ENCODE measurements around the gene CSF3R.

CSF3R gene

DNA sequence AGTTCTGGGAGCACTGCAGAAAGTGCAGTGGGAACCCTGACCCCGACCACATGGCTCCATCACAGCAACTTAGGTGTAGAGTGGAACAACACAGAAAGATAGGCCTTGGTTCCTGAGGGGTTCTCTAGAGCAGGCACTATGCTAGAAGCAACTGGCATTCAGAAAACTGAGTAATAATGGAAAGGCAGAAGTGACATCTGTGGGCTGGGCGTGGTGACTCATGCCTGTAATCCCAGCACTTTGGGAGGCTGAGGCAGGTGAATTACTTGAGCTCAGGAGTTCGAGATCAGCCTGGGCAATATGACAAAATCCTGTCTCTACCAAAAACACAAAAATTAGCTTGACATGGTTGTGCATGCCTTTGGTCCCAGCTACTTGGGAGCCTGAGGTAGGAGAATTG is 23.8 kb downstream of the CSF3R start:
- Histone ChIP-seq H3K36me3 (ENCODE audit: control insufficient read depth, insufficient read depth, low read length) (peaks cover 31% of the 10 kb centered on the region), H3K4me1 (ENCODE audit: control insufficient read depth, insufficient read depth, low read length) (no peaks in the 10 kb centered on the region), H3K27ac (ENCODE audit: insufficient read depth, low read depth, low read length, poor library complexity, severe bottlenecking) (no peak overlapping the region), H3K9me3 (ENCODE audit: control insufficient read depth, low read length) (no peaks in the 10 kb centered on the region), H3K27me3 (ENCODE audit: control insufficient read depth, insufficient read depth, low read length, poor library complexity, severe bottlenecking) (no peaks in the 10 kb centered on the region), H3K4me3 (ENCODE audit: insufficient read depth, low read depth, low read length) (no peak overlapping the region)
- 93 to 95% methylated on average over 3 of the region's 3 CpGs for WGBS, 2 experiments

DNA sequence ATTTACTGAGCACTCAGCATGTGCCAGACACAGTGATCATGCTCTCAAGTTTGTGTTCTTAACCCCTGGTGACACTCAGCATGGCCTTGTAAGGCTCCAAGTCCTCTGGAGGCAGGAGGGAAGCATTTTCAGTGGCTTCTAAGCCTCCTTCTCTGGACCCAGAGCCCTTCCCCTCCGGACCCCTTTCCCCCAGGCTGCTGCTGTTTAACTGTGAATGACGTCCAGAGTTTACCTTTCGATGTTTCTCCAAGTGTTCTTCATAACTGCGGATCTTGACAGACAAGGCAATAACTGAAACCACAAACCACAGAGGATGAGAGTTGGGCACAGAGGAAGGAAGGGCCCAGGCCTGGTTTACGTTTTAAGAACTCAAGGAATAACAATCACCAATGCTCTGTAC is 25.0 kb downstream of the CSF3R start:
- Histone ChIP-seq H3K4me3 (ENCODE audit: insufficient read depth, low read depth, low read length) (no peak overlapping the region), H3K4me1 (ENCODE audit: control insufficient read depth, insufficient read depth, low read length) (no peaks in the 10 kb centered on the region), H3K27me3 (ENCODE audit: control insufficient read depth, insufficient read depth, low read length, poor library complexity, severe bottlenecking) (no peaks in the 10 kb centered on the region), H3K36me3 (ENCODE audit: control insufficient read depth, insufficient read depth, low read length) (peaks cover 31% of the 10 kb centered on the region), H3K27ac (ENCODE audit: insufficient read depth, low read depth, low read length, poor library complexity, severe bottlenecking) (no peak overlapping the region), H3K9me3 (ENCODE audit: control insufficient read depth, low read length) (no peaks in the 10 kb centered on the region)
- WGBS, 2 experiments: 91 to 96% methylated on average over 5 of the region's 5 CpGs

DNA sequence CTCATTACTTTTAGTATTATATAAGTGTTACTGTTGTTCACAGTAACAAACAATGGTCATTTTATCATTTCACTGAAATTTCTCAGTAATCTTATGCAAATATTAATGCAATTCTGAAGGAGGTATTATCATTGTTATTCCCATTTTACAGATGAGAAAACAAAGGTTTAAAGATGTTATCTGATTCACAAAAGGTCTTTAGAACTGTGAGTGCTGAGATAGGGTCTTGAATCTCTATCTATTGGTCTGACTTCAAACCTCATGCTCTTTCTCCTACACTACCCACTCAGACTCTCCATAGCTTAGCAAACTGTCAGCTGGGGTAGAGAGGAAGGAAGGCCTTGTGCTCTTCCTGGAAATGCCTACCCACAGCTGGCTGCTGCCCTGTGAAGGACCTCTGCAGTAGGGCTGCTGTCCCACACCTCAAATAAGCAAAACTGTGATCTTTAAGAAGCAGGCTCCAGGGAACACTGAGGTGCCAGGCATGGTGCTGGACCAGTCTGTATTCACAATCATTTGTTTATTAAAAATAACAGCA is 26.3 kb downstream of the CSF3R start:
- Histone ChIP-seq H3K27me3 (ENCODE audit: control insufficient read depth, insufficient read depth, low read length, poor library complexity, severe bottlenecking) (no peaks in the 10 kb centered on the region), H3K9me3 (ENCODE audit: control insufficient read depth, low read length) (no peaks in the 10 kb centered on the region), H3K4me3 (ENCODE audit: insufficient read depth, low read depth, low read length) (no peak overlapping the region), H3K4me1 (ENCODE audit: control insufficient read depth, insufficient read depth, low read length) (no peaks in the 10 kb centered on the region), H3K27ac (ENCODE audit: insufficient read depth, low read depth, low read length, poor library complexity, severe bottlenecking) (no peak overlapping the region), H3K36me3 (ENCODE audit: control insufficient read depth, insufficient read depth, low read length) (peaks cover 31% of the 10 kb centered on the region)

DNA sequence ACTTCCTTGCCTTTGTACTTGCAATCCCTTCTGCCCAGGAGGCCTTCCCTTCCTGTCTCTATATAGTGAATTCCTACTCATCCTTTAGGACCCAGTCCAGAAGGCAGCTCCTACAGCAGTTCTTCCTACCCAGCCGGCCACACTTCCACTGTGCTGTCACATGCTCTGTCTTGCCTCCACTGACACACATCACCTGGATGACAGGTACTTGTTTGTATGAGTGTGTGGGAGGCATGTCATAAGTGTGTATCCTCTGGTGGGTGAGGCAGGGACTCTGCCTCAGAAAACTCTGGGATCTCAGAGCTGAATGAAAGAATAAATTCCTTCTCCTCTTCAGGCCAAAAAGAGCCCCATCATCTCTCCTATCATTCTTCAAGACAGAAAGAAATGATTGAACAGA is 27.3 kb downstream of the CSF3R start:
- H3K4me1 ChIP-seq (ENCODE audit: control insufficient read depth, insufficient read depth, low read length): no peaks in the 10 kb centered on the region
- H3K27ac ChIP-seq (ENCODE audit: insufficient read depth, low read depth, low read length, poor library complexity, severe bottlenecking): no peak overlapping the region
- H3K36me3 ChIP-seq (ENCODE audit: control insufficient read depth, insufficient read depth, low read length): peaks cover 24% of the 10 kb centered on the region
- H3K4me3 ChIP-seq (ENCODE audit: insufficient read depth, low read depth, low read length): no peak overlapping the region
- WGBS, 2 experiments: 80 to 89% methylated on average over 1 of the region's 1 CpG
- no peaks in the 10 kb centered on the region for H3K27me3 ChIP-seq (ENCODE audit: control insufficient read depth, insufficient read depth, low read length, poor library complexity, severe bottlenecking)
- no peaks in the 10 kb centered on the region for H3K9me3 ChIP-seq (ENCODE audit: control insufficient read depth, low read length)

DNA sequence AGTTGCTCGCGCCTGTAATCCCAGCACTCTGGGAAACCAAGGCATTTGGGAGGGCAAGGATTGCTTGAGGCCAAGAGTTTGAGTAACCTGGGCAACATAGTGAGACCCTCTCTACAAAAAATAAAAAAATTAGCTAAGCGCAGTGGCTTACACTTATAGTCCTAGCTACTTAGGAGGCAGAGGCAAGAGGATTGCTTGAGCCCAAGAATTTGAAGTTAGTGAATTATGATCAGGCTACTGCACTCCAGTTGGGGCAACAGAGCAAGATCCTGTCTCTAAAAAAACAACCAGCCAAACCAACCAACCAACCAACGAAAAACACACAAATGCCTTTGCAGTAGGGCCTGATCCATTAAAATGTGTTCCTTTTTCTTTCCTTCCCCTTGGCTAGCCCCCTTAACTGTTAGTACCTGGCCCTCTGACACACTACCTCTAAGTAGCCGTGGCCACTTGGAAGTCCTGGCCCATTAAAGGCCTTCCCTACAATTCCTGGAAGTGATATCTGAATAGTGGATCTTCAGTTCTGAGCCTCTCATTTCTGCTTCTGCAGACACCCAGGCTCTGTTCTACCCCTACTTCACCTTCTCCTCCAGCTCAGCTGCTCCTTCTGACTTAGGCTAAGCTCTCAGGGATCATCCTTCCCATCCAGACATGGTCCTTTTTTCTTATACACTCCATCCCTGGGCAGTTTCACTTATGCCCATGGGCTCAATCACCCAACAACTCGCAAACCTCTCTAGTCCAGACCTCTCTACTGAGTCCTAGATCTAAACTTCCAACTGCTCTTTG is 28.9 kb downstream of the CSF3R start:
- no peaks in the 10 kb centered on the region for H3K4me1 ChIP-seq (ENCODE audit: control insufficient read depth, insufficient read depth, low read length)
- peaks cover 22% of the 10 kb centered on the region for H3K36me3 ChIP-seq (ENCODE audit: control insufficient read depth, insufficient read depth, low read length)
- no peaks in the 10 kb centered on the region for H3K27me3 ChIP-seq (ENCODE audit: control insufficient read depth, insufficient read depth, low read length, poor library complexity, severe bottlenecking)
- no peak overlapping the region for H3K27ac ChIP-seq (ENCODE audit: insufficient read depth, low read depth, low read length, poor library complexity, severe bottlenecking)
- H3K4me3 ChIP-seq (ENCODE audit: insufficient read depth, low read depth, low read length): no peak overlapping the region
- H3K9me3 ChIP-seq (ENCODE audit: control insufficient read depth, low read length): no peaks in the 10 kb centered on the region
- 93 to 94% methylated on average over 6 of the region's 6 CpGs for WGBS, 2 experiments

DNA sequence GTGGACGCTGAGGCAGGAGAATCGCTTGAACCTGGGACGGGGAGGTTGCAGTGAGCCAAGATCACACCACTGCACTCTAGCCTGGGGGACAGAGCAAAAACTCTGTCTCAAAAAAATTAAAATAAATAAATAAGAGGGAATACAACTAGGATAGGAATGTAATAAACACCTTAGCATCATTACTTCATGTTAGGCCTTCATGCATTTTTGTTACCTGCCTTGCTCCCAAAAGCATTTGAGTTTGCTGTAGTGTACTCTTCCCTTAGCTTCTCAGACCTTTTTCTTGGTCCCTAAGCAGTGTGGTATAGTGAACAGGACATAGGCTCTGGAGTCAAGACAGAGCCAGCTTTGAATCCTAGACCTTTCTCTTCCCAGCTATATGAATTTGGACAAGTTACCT is 29.7 kb downstream of the CSF3R start:
- whole genome bisulfite sequencing, 2 experiments: 92 to 93% methylated on average over 3 of the region's 3 CpGs
- Histone ChIP-seq H3K36me3 (ENCODE audit: control insufficient read depth, insufficient read depth, low read length) (peaks cover 22% of the 10 kb centered on the region), H3K4me3 (ENCODE audit: insufficient read depth, low read depth, low read length) (no peak overlapping the region), H3K9me3 (ENCODE audit: control insufficient read depth, low read length) (no peaks in the 10 kb centered on the region), H3K27me3 (ENCODE audit: control insufficient read depth, insufficient read depth, low read length, poor library complexity, severe bottlenecking) (no peaks in the 10 kb centered on the region), H3K27ac (ENCODE audit: insufficient read depth, low read depth, low read length, poor library complexity, severe bottlenecking) (no peak overlapping the region), H3K4me1 (ENCODE audit: control insufficient read depth, insufficient read depth, low read length) (no peaks in the 10 kb centered on the region)

DNA sequence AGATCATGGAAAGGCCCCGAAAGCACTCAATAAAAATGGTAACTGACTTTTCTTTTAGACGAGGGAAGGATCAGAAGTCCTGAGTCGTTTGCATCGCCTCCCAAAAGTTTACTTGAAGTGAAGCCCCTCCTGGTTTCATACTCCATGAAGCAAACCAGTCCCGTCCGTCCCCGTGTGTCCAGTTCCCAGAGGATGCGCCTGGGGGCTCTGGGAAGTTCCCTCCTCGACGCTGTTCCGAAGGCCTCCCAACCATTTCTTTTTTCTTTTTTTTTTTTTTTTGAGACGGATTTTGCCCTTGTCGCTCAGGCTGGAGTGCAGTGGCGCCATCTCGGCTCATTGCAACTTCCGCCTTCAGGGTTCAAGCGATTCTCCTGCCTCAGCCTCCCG is 31.8 kb downstream of the CSF3R start:
- Histone ChIP-seq H3K4me3 (ENCODE audit: insufficient read depth, low read depth, low read length) (peak overlapping the region; percentile 64), H3K4me1 (ENCODE audit: control insufficient read depth, insufficient read depth, low read length) (no peaks in the 10 kb centered on the region), H3K36me3 (ENCODE audit: control insufficient read depth, insufficient read depth, low read length) (peaks cover 12% of the 10 kb centered on the region), H3K27ac (ENCODE audit: insufficient read depth, low read depth, low read length, poor library complexity, severe bottlenecking) (peak overlapping the region; percentile 80), H3K9me3 (ENCODE audit: control insufficient read depth, low read length) (no peaks in the 10 kb centered on the region), H3K27me3 (ENCODE audit: control insufficient read depth, insufficient read depth, low read length, poor library complexity, severe bottlenecking) (no peaks in the 10 kb centered on the region)
- WGBS, 2 experiments: 72 to 73% methylated on average over 18 of the region's 18 CpGs

DNA sequence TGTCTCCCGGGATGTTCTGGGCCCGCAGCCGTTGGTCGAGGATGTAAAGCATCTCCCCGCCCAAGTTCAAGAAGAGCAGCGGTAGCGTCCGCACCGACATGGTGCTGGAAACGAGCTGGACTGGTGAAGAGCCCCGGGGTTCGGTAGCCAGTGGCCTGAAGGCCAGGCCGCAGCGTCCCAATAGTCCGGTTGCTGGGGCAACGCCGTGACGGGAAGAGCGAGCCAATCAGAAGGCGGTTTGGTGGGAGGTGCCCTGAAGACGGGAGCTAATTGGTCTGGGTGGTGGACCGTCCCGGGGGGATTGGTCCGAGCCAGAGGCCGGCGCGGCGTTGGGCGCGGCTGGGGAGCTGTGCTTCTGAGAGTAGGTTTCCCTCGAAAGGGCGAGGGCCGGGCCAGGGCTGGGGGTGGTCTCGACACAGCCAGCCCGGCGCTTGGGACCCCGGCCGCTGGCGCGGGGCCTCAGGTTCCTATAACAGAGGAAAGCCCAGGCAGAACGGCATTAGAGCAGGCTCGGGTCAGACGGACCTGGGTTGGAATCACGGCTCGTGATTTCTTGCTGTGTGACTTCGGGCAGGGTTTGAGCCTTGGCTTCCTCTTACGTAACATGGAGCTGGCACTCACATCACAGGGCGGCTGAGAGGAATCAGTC is 32.3 kb downstream of the CSF3R start, which contains the start of gene OSCP1:
TSS of gene OSCP1 (minus strand) at position 182 of the 649 bp plus-strand sequence. CDS start at position 100, 82 bp downstream.
- Histone ChIP-seq H3K4me3 (ENCODE audit: insufficient read depth, low read depth, low read length) (peak within 1 kb of the TSS; percentile 64), H3K36me3 (ENCODE audit: control insufficient read depth, insufficient read depth, low read length) (peaks cover 7% of the 10 kb centered on the region), H3K27me3 (ENCODE audit: control insufficient read depth, insufficient read depth, low read length, poor library complexity, severe bottlenecking) (no peaks in the 10 kb centered on the region), H3K27ac (ENCODE audit: insufficient read depth, low read depth, low read length, poor library complexity, severe bottlenecking) (peak within 1 kb of the TSS; percentile 80), H3K9me3 (ENCODE audit: control insufficient read depth, low read length) (no peaks in the 10 kb centered on the region), H3K4me1 (ENCODE audit: control insufficient read depth, insufficient read depth, low read length) (no peaks in the 10 kb centered on the region)
- 5% methylated on average over 48 of the region's 48 CpGs for WGBS, 2 experiments

DNA sequence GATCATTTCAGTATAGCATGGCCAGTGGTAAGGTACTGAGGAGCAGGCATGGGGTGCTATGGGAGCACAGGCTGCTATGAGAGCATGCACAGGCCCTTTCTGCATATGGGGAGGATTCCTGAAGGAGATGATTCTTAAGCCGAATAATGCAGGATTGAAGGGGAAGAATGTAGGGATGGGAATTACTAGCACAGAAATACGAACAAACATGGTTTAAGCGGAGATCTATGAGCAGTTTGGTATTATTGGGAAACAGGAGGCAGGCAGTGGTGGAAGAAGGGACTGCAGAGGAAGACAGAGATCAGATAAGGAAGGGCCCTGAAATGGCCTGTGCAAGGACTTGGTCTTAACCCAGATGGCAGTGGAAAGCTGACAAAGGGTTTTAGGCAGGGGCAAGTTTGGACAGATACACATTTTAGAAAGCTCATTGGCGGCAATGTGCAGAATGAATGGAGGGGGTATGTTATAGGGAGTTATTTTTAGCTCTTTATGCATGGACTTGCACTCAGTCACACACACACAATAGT is 34.1 kb downstream of the CSF3R start:
- WGBS, 2 experiments: 95 to 96% methylated on average over 4 of the region's 4 CpGs
- H3K27me3 ChIP-seq (ENCODE audit: control insufficient read depth, insufficient read depth, low read length, poor library complexity, severe bottlenecking): no peaks in the 10 kb centered on the region
- H3K36me3 ChIP-seq (ENCODE audit: control insufficient read depth, insufficient read depth, low read length): no peaks in the 10 kb centered on the region
- H3K27ac ChIP-seq (ENCODE audit: insufficient read depth, low read depth, low read length, poor library complexity, severe bottlenecking): no peak overlapping the region
- H3K9me3 ChIP-seq (ENCODE audit: control insufficient read depth, low read length): no peaks in the 10 kb centered on the region
- no peak overlapping the region for H3K4me3 ChIP-seq (ENCODE audit: insufficient read depth, low read depth, low read length)
- no peaks in the 10 kb centered on the region for H3K4me1 ChIP-seq (ENCODE audit: control insufficient read depth, insufficient read depth, low read length)

DNA sequence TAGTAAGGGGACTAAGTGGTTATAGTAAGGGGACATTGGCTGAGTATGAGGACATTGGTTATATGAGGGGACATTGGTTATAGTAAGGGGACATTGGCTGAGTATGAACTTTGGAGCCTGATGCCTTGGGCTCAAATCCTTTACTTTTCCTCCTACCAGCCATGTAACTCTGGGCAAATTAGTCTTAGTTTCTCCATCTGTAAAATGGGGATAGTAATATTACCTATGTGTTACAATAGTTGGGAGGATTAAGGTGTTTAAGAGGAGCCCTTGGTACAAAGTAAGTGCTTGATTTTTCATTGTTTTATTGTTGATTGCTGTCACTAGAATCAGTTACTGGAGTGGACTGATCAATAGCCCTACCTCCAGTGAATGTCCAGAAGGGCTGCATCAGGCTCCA is 35.3 kb downstream of the CSF3R start:
- H3K27me3 ChIP-seq (ENCODE audit: control insufficient read depth, insufficient read depth, low read length, poor library complexity, severe bottlenecking): no peaks in the 10 kb centered on the region
- H3K9me3 ChIP-seq (ENCODE audit: control insufficient read depth, low read length): no peaks in the 10 kb centered on the region
- no peaks in the 10 kb centered on the region for H3K4me1 ChIP-seq (ENCODE audit: control insufficient read depth, insufficient read depth, low read length)
- H3K36me3 ChIP-seq (ENCODE audit: control insufficient read depth, insufficient read depth, low read length): no peaks in the 10 kb centered on the region
- H3K4me3 ChIP-seq (ENCODE audit: insufficient read depth, low read depth, low read length): no peak overlapping the region
- H3K27ac ChIP-seq (ENCODE audit: insufficient read depth, low read depth, low read length, poor library complexity, severe bottlenecking): no peak overlapping the region

Data from ectodermal cell (in vitro differentiated cells).